Skin epidermis (tissue), 12 donors: ENCODE measurements around the gene RGS8.

ENCODE experiments used
- H3K27ac ChIP-seq, 21 experiments: fragments of 200-600 bp; sonication (generic) in 11 of 21; one replicate each; pipeline ENCODE4 v1.5.0; 2020; ENCODE audit warnings: mild to moderate bottlenecking in 3 of 21, inconsistent platforms in 2 of 21, moderate library complexity in 2 of 21
- H3K4me3 ChIP-seq, 7 experiments: fragments of 200-600 bp; sonication (generic) in 2 of 7; one replicate each; pipeline ENCODE4 v1.5.0; 2020; ENCODE audit warnings: inconsistent platforms in 2 of 7, mild to moderate bottlenecking in 2 of 7, moderate library complexity in 1 of 7

Gene RGS8, protein sequence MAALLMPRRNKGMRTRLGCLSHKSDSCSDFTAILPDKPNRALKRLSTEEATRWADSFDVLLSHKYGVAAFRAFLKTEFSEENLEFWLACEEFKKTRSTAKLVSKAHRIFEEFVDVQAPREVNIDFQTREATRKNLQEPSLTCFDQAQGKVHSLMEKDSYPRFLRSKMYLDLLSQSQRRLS

GRCh38 chr1:182684116-182684828, at the start of gene RGS8:
RGS8 (minus strand) TSS chr1:182684587; CDS start chr1:182669649, 14,938 bp downstream.
- no peak within 1 kb of the TSS for H3K4me3 ChIP-seq
- H3K27ac ChIP-seq: no peak within 1 kb of the TSS

- no peak overlapping the region for H3K27ac ChIP-seq
- no peak overlapping the region for H3K4me3 ChIP-seq
Observed at GRCh38 chr1:182731852-182732575, 47.6 kb upstream of the RGS8 start.

GRCh38 chr1:182726912-182727311, 42.5 kb upstream of the RGS8 start:
- no peak overlapping the region for H3K27ac ChIP-seq
- no peak overlapping the region for H3K4me3 ChIP-seq

DNA sequence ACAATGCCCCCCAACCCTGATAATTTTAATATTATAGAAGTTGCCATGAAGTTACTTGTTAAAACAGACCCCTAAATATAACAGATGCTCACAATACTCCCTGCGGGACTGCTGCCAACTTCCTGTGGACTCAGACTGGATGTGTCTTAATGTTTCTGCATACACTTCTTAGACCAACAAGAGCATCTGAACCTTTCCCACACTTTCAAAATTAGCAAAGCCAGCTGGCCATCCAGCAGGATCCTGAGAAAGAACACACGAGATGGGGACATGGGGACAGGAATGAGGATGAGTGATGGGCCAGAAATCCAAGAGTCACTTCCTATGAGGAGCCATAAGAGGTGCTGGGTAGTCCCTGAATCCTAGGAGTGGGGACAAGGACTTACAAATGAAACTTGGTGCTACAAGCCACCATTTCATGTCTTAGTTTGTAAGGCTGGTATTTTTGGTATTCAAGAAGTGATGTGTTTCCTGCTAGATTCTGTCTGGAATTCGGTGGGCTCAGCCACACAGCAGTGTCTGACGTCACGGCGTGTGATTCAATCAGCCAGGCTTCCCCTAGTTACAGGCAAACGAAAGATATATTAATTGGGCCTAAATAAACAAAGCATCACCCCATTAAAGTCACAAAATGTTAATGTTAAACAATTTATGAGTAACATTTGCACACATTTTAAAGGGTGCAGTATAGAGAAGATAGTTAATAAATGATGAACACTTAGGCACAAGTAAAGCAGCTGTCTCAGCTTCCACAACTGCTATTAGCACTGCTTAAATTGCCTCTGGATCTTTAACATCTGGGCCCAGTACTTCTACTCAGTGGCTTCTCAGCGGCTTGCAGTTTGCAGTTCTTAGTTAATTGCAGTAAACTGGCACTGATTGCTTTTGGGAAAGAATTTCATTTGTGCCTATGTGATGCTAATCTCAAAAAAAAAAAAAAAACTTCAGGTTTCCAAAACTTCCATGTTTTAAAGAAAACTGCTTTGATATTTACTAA, 41.2 kb upstream of the RGS8 start:
- Histone ChIP-seq H3K4me3 (no peak overlapping the region), H3K27ac (no peak overlapping the region)

DNA sequence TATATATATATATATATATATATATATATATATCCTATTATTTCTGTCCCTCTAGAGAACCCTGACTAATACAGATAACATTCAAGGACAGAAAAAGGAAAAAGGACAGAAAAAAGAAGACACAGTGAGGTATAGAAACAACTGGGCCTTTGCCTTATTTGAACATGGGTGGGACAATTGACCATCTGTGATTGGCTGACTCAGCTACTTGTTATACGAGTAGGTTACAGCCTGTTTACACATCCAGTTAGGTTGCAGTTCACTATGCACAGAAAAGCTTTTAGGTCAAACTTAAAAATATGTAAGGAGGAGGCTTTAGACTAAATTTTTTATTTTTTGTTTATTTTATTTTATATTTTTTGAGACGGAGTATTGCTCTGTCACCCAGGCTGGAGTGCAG, 39.8 kb upstream of the RGS8 start:
- no peak overlapping the region for H3K4me3 ChIP-seq
- H3K27ac ChIP-seq: no peak overlapping the region

DNA sequence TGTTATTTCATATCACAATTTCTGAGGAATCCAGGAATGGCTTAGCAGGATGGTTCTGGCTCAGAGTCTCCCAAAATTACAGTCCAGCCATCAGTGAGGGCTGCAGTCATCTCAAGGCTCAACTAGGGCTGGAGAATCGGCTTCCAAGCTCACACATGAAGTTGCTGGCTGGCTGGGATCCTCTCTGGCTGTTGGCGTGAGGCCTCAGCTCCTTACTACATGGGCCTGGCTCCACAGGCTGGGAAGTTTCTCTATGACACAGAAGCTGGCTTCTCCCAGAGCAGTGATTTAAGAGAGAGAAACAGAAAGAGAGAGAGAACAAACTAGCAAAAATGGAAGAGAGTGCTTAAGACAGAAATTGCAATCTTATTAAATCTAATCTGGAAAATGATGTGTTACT, 38.8 kb upstream of the RGS8 start:
- no peak overlapping the region for H3K27ac ChIP-seq
- H3K4me3 ChIP-seq: no peak overlapping the region

GRCh38 chr1:182721525-182721924, 37.1 kb upstream of the RGS8 start:
- Histone ChIP-seq H3K27ac (no peak overlapping the region), H3K4me3 (no peak overlapping the region)

DNA sequence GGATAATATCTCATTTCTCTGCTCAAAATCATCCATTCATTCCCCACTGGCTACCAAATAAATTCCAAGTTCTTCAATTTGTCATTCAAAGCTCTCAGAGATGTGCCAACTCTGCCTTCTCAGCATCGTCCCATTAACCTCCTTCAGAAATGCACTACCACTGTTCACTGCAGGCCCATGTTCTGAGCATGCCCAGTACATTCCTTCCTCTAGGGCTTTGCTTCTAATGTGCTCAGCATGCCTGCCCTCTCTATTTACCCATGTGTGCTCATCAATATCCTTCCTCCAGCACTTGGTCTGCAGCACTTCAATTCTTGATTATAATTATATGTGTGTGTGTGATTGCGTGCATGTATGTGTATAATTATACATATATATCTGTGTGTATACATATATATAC, 36.1 kb upstream of the RGS8 start:
- Histone ChIP-seq H3K4me3 (no peak overlapping the region), H3K27ac (no peak overlapping the region)

DNA sequence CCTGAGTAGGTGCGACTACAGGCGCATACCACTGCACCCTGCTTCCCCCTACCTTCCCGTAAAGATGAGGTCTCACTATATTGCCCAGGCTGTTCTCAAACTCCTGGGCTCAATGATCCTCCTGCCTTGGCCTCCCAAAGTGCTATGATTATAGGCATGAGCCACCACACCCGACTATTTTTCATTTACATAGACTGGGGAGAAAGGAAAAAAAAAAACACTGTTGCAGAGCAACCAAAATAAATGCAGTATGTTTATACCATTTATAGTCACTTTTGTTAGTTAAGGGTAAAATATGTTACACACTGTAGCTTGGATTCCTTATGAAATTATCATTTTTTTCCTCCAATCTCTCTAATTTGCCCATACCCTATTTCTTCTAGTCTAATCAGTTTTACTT, 35.2 kb upstream of the RGS8 start:
- no peak overlapping the region for H3K27ac ChIP-seq
- no peak overlapping the region for H3K4me3 ChIP-seq

GRCh38 chr1:182718311-182718710, 33.9 kb upstream of the RGS8 start:
- Histone ChIP-seq H3K27ac (no peak overlapping the region), H3K4me3 (no peak overlapping the region)

DNA sequence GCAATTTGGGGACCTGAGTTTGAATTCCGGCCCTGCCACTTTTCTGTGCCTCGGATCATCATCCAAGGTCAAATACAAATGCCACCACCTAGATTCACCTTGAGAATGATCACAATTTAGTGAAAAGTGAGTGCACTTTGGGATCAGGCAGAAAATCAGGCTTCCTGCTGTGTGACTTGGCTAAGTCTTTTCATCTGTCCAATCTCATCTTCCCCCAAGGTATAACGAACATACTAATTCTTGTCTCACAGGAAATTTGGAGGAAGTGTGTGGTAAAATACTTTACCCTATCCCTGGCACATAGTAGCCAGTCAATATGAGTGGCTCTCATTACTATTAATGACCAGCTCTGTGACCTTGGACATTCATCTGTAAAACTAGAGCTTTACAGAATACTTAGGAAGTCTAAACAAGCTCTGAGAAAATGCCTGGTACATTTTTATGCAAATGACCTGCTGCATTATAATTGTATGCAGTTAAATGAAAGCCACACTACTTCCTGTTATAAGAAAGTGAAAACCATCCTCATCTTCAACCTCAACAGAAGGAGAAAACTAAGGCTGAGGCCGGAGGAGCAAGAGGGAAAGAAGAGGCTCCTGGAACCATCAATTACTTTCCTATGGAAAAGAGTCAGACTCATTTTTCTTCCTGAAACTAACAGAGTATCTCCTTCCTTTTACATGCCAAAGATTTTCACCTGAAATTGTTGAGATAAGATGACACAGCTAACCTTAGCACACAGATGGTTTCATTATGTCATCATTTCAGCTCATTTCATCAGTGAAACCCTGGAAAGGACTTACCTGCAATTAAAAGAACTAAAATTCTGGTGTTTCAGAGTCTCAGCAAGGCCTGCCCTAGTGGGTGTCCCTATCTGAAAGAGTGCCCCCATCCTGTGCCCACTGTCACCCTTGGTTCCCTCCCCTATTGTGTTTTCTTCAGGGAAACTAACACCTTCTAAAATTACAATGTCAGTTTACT, 32.6 kb upstream of the RGS8 start:
- H3K27ac ChIP-seq: no peak overlapping the region
- H3K4me3 ChIP-seq: no peak overlapping the region

DNA sequence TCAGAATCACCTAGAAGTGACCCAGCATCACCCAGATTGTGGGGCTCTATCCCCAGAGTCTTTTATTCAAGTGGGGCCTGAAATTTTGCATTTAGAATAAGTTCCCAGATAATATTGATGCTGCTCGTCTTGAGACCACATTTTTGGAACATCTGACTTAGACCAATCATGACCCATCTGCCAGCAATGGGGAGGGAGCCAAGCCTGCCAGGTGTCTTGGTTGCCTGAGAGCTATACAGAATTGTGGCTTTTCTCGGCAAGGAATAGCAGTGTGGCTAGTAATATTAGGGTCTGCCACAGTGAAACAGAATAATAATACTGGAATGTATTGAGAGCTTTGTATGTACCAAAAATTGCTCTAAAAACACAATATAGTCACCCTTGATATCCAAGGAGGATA, 31.1 kb upstream of the RGS8 start:
- Histone ChIP-seq H3K27ac (no peak overlapping the region), H3K4me3 (no peak overlapping the region)

- no peak overlapping the region for H3K4me3 ChIP-seq
- H3K27ac ChIP-seq: no peak overlapping the region
Observed at GRCh38 chr1:182714546-182714945, 30.2 kb upstream of the RGS8 start.

- no peak overlapping the region for H3K4me3 ChIP-seq
Observed at GRCh38 chr1:182713939-182714338, 29.6 kb upstream of the RGS8 start.

DNA sequence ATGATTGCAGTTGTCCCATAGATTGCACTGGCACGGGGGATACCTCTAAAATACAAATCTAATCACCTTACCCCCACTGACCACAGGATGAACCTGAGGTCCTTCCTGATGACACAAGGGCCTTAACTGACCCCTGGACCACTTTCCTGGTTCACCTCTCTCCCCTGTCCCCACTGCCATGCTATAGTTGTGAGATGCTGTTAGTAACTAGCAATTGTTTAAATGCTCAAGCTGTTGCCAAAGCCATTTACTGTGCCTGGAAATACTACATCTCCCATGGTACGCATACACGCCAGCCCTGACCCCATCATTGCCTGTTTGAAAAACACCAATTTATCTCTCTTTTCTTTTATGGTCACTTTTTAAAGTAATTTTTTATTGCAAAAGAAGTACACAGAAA, 29.1 kb upstream of the RGS8 start:
- no peak overlapping the region for H3K27ac ChIP-seq
- no peak overlapping the region for H3K4me3 ChIP-seq

More at GRCh38 chr1:182713939-182714338, 29.6 kb upstream of the RGS8 start:
- no peak overlapping the region for H3K27ac ChIP-seq

- H3K4me3 ChIP-seq: no peak overlapping the region
- H3K27ac ChIP-seq: no peak overlapping the region
Observed at GRCh38 chr1:182709855-182710254, 25.5 kb upstream of the RGS8 start.

GRCh38 chr1:182709225-182709764, 24.9 kb upstream of the RGS8 start:
- no peak overlapping the region for H3K4me3 ChIP-seq
- no peak overlapping the region for H3K27ac ChIP-seq

DNA sequence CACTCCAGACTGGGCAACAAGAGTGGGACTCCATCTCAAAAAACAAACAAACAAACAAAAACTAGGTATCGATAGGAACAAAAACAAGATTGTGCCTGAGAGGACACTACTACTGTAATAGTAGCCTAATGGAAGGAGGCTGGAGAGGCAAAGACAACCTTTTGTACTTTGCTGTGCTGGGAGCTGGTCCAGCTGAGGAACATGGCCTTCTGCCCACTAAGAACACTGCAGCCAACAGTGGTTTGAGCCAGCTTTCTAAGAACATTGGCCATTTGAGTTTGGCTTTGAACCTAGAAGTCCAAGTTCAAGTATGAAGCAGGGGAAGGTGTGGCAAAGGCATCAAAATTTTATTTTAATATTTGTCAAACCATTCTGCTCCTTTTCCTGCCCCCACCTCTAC, 22.7 kb upstream of the RGS8 start:
- Histone ChIP-seq H3K4me3 (no peak overlapping the region), H3K27ac (no peak overlapping the region)

DNA sequence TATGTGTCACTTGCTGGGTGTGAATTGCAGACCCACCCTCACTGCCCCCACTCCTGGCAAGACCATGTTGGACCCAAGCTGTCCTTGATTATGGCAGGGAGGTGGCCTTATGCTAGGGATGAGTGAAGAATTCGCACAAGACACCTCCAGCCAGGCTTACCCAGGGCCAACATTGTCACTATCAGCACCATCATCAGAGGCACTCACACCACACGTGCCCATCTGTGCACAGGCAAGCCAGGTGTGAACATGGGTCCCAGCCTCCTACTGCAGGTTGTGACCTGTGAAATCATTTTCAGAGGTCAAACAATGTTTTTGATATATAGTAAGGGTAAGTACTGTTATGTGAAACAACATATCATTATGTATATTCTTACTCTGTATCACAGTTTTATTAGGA, 20.3 kb upstream of the RGS8 start:
- no peak overlapping the region for H3K4me3 ChIP-seq
- H3K27ac ChIP-seq: no peak overlapping the region
